SU-DHL-6 (cell line): ENCODE results near the gene NFIC.

ENCODE experiments used
- CTCF ChIP-seq: fragments of 200-600 bp; sonication (generic); IDR thresholded peaks from one replicate; pipeline ENCODE4 v1.5.1; 2017; ENCODE audit warnings: antibody characterized with exemption, mild to moderate bottlenecking, low read length, moderate library complexity; ENCODE audit not compliant: insufficient read depth, poor library complexity, severe bottlenecking
- EZH2phosphoT487 ChIP-seq: fragments of 200-600 bp; sonication (generic), shearing (Covaris generic); conservative IDR thresholded peaks from 2 replicates; pipeline ENCODE4 v1.6.1; 2018; ENCODE audit warnings: mild to moderate bottlenecking, antibody characterized with exemption, low read length, moderate library complexity, mixed read lengths

GRCh38 chr19:3396881-3397265 lies 30.5 kb downstream of the NFIC start:
- no peak for TF ChIP-seq EZH2phosphoT487
- no peak for TF ChIP-seq CTCF
